Nephron progenitor cell (in vitro differentiated cells): ENCODE data around the gene PDGFC.

Experiments used
- DNase-seq: peaks from one replicate; pipeline ENCODE4 v3.0.0; 2021
- H3K27ac Mint-ChIP-seq: 2 replicates; pipeline ENCODE4 v1.8.0; 2021; ENCODE audit warnings: mild to moderate bottlenecking, moderate library complexity, mixed read lengths
- H3K27me3 Mint-ChIP-seq: 2 replicates; pipeline ENCODE4 v1.8.0; 2021; ENCODE audit warnings: mild to moderate bottlenecking, low read depth, mixed read lengths; ENCODE audit not compliant: poor library complexity
- H3K36me3 Mint-ChIP-seq: 2 replicates; pipeline ENCODE4 v1.8.0; 2021; ENCODE audit warnings: low read depth, mixed read lengths
- H3K4me1 Mint-ChIP-seq: 2 replicates; pipeline ENCODE4 v1.8.0; 2021; ENCODE audit warnings: mixed read lengths
- H3K4me3 Mint-ChIP-seq: 2 replicates; pipeline ENCODE4 v1.8.0; 2021; ENCODE audit warnings: mild to moderate bottlenecking, moderate library complexity, mixed read lengths
- H3K9me3 Mint-ChIP-seq: 2 replicates; pipeline ENCODE4 v1.8.0; 2021; ENCODE audit warnings: mild to moderate bottlenecking, moderate library complexity, mixed read lengths
- TF ChIP-seq, protein P1 (sequence below): fragments of 200-600 bp; sonication (generic); IDR thresholded peaks from 2 replicates; pipeline ENCODE4 v1.5.0; 2021; ENCODE audit warnings: antibody characterized with exemption

The PDGFC gene

DNA sequence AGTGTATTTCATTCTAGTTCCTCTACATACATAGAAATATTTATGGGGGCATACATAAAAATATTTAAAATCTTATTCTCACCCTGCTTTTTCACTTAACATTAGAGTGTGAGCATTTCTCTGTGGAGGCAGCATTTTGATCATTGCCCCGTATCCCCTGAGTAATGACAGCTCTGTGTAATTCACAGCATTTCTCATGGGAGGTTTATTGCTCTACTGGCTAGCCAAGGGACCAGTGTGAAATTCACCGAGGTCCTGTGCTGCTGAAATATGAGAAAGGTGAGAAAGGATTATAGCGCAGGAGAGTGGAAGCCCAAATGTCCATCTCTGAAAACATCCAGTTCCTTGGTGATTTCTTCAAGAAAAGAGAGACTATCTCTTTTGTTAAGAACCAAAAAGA, 22.9 kb downstream of the PDGFC start:
- H3K9me3 Mint-ChIP-seq = no peaks in the 10 kb centered on the region
- TF ChIP-seq, protein P1, sequence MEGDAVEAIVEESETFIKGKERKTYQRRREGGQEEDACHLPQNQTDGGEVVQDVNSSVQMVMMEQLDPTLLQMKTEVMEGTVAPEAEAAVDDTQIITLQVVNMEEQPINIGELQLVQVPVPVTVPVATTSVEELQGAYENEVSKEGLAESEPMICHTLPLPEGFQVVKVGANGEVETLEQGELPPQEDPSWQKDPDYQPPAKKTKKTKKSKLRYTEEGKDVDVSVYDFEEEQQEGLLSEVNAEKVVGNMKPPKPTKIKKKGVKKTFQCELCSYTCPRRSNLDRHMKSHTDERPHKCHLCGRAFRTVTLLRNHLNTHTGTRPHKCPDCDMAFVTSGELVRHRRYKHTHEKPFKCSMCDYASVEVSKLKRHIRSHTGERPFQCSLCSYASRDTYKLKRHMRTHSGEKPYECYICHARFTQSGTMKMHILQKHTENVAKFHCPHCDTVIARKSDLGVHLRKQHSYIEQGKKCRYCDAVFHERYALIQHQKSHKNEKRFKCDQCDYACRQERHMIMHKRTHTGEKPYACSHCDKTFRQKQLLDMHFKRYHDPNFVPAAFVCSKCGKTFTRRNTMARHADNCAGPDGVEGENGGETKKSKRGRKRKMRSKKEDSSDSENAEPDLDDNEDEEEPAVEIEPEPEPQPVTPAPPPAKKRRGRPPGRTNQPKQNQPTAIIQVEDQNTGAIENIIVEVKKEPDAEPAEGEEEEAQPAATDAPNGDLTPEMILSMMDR = no peak
- no peaks in the 10 kb centered on the region for H3K27me3 Mint-ChIP-seq
- peak overlapping the region; percentile 98 for H3K27ac Mint-ChIP-seq
- peaks cover 100% of the 10 kb centered on the region for H3K4me1 Mint-ChIP-seq
- H3K4me3 Mint-ChIP-seq = peak overlapping the region; percentile 65
- no peaks in the 10 kb centered on the region for H3K36me3 Mint-ChIP-seq
- peak; percentile 43 for DNase-seq

DNA sequence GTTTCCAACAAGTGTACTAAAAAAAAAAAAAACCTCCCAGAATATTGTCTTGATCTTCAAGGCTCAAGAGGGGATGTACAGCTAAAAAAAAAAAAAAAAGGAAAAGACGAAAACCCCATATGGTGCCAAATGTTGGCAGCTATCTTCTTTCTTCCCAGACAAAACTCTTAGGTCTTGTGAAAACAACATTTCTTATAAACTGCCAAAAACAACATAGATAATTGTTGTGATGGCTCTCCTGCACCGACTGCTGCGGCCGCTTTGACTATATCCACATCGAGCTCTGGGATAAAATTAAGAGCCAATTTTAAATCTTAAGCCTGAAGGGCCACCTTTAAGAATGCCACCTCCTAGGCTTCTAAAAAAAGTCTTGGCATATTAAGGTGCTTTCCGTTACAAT, 23.5 kb downstream of the PDGFC start:
- Mint-ChIP-seq H3K4me3 (no peak overlapping the region), H3K27me3 (no peaks in the 10 kb centered on the region), H3K9me3 (no peaks in the 10 kb centered on the region), H3K27ac (peak overlapping the region; percentile 95), H3K36me3 (no peaks in the 10 kb centered on the region), H3K4me1 (peaks cover 100% of the 10 kb centered on the region)
- TF ChIP-seq, protein P1 = no peak
- no peak for DNase-seq

DNA sequence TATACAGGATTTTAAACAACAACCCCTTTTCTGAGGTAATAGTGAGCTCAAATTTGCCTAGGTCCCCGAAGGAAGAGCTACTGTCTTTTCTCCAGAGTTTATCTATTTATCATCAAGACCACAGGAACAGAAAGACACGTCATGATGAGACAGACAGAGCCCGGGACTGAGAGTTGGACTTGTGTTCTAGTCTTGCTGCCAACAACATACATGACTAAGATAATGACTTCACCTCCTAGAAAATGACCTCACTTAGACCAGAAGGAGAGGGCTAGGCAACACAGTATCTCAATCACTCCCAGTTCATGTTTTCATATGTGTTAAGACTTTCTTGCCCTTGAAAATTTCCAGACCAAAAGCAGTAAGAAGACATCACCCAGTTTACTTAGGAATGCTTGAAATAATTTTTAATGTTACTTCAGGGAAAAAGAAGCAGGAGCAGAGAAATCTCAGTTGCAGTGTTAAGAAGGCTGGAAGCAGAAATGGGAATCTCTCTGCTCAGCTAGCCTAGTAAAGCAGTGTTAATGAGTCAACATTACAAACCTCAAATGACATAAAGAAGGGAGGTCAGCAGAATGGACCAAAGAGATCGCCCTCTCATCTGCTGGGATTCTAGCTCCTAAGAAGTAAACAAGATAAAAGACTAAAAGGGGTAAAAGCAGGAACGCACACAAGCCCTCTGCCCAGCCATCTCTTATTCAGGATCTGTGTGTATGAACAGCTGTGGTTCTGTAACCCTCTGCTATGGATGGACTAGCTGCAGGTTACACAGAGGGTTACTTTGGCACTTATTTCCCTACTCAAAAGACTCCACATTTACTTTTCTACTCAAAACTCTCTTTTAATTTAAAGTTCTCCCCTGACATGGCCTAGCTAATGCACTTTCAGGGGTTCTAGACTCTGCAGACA, 24.8 kb downstream of the PDGFC start:
- Mint-ChIP-seq H3K4me3 (peak overlapping the region; percentile 13), H3K36me3 (no peaks in the 10 kb centered on the region), H3K27me3 (no peaks in the 10 kb centered on the region), H3K9me3 (no peaks in the 10 kb centered on the region), H3K4me1 (peaks cover 99% of the 10 kb centered on the region), H3K27ac (peak overlapping the region; percentile 95)
- TF ChIP-seq, protein P1 = no peak
- DNase-seq = no peak

DNA sequence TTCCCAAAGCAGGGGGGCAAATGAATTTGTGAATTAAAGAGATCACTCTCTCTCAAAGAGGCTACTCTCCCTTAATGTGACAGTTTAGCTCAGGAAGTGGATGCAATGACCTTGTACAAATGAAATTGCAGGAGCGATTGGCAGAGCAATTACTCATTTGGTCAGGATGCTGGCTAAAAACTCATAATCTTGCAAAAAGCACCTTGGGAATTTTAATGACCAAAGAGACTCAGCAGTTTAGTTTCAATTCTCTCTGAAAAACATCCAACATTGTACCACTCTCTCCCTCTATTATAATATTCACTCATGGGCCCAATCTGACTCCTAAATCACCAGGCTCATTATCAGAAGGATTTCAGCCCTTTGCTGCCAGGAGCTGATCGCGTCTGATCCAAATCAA, 26.1 kb downstream of the PDGFC start:
- no peak for DNase-seq
- H3K36me3 Mint-ChIP-seq = no peaks in the 10 kb centered on the region
- H3K4me1 Mint-ChIP-seq = peaks cover 97% of the 10 kb centered on the region
- no peaks in the 10 kb centered on the region for H3K9me3 Mint-ChIP-seq
- TF ChIP-seq, protein P1 = no peak
- no peak overlapping the region for H3K4me3 Mint-ChIP-seq
- H3K27me3 Mint-ChIP-seq = no peaks in the 10 kb centered on the region
- H3K27ac Mint-ChIP-seq = peak overlapping the region; percentile 73

DNA sequence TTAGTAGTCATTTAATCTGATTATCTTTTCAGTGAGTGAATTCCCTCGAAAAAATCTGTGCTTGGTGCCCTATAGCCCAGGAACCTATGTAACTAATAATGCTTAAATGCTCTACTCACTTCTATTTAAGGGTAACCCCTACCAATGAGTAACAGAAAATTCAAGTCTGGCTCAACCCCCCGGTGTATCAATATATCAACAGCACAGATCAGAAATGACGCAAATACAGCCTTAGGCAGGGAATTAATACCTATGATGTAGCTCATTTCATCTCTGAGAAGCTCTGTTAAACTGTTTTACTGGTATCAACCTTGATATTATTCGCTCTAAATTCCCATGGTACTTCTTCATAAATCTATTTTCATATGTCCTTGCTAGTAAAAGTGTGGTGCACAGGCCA, 28.6 kb downstream of the PDGFC start:
- H3K9me3 Mint-ChIP-seq = no peaks in the 10 kb centered on the region
- peaks cover 72% of the 10 kb centered on the region for H3K4me1 Mint-ChIP-seq
- H3K4me3 Mint-ChIP-seq = no peak overlapping the region
- TF ChIP-seq, protein P1 = no peak
- DNase-seq = no peak
- H3K27me3 Mint-ChIP-seq = no peaks in the 10 kb centered on the region
- H3K36me3 Mint-ChIP-seq = no peaks in the 10 kb centered on the region
- H3K27ac Mint-ChIP-seq = peak overlapping the region; percentile 83
